Ovary (tissue), 9 donors: Measurements from ENCODE around the gene ABLIM2. TPM values are rescaled to one million over a fixed set of nuclear protein-coding genes. Genes with fewer than 3 reads are reported as not detected.

Experiments
- DNase-seq, 5 donors: peaks; one replicate each; pipeline ENCODE4 v3.0.0-alpha.2; 2019 to 2020
- H3K27ac ChIP-seq, 2 donors: fragments of 200-600 bp; one replicate each; pipeline versions ENCODE4 v1.5.1 to v1.8.0; 2019 to 2022
- H3K27me3 ChIP-seq: fragments of 200-600 bp; one replicate; pipeline ENCODE4 v1.8.0; 2022
- H3K36me3 ChIP-seq: fragments of 200-600 bp; sonication (generic); one replicate; pipeline ENCODE4 v1.5.1; 2019
- H3K4me1 ChIP-seq: one replicate; pipeline ENCODE4 v1.8.1; 2013; ENCODE audit warnings: mild to moderate bottlenecking, moderate library complexity; ENCODE audit not compliant: insufficient read depth
- H3K4me3 ChIP-seq: fragments of 200-600 bp; sonication (generic); one replicate; pipeline ENCODE4 v1.5.1; 2017
- H3K9me3 ChIP-seq, 2 donors: fragments of 200-600 bp in 1 of 2; sonication (generic) in 1 of 2; one replicate each; pipeline versions ENCODE4 v1.5.1 to v1.8.1; 2013 to 2019; ENCODE audit warnings: mild to moderate bottlenecking in 1 of 2, moderate library complexity in 1 of 2
- EP300 ChIP-seq: sonication (generic); formaldehyde crosslinking; IDR thresholded peaks from one replicate; pipeline ENCODE4 v1.6.1; 2017; ENCODE audit warnings: antibody characterized with exemption
- POLR2A ChIP-seq: fragments of 450-650 bp; IDR thresholded peaks from one replicate; pipeline ENCODE4 v1.6.1; 2017; ENCODE audit warnings: antibody characterized with exemption, mild to moderate bottlenecking, moderate library complexity
- WGBS, 3 donors: extraction: QIAGEN DNeasy Blood & Tissue Kit in 1 of 3; methylation state at CpG; one replicate each; pipeline versions ENCODE4 v1.1.5 to v1.1.7; 2013 to 2017; 5-methylcytosine and 5-hydroxymethylcytosine counted together
- intact Hi-C, 4 donors: fragments of 100-400 bp; cut with DNase I; formaldehyde crosslinking; loops; one replicate each; pipeline versions ENCODE4 v1.11.0 to v1.15.1; 2022 to 2023
- polyA plus RNA-seq, 2 donors: library from polyadenylated mRNA; stranded (reverse); fragments of 200-250 nt in 1 of 2; fragments of 350-450 nt in 1 of 2; fragmentation: Illumina TruSeq in 1 of 2; extraction: RNeasy Lipid Tissue Mini Kit (QIAGEN cat#74804) in 1 of 2; gene quantifications; one replicate each; pipeline ENCODE4 v1.2.3, GENCODE V29; 2013 to 2014
- total RNA-seq, 7 donors: library from RNA; depleted of rRNA in 2 of 7; stranded (reverse); fragments of >200 nt in 2 of 7; fragmentation: NEBNext Ultra II Directional in 3 of 7; extraction: Animal tissue kit (Norgen Biotek cat#: 25700) in 3 of 7; gene quantifications; one replicate each; pipeline versions ENCODE4 v1.1.0 to v1.2.4, GENCODE V29; 2016 to 2023
- TF ChIP-seq, protein P1 (sequence below), 3 donors: fragments of 450-650 bp in 2 of 3; fragments of 200-600 bp in 1 of 3; IDR thresholded peaks; one replicate each; pipeline versions ENCODE4 v1.5.1 to v1.8.0; 2016 to 2022; ENCODE audit warnings: antibody characterized with exemption in 3 of 3, mild to moderate bottlenecking in 1 of 3
- donor health status: DM: no; HTN: no; CAD: no; lungs with moderate emphysema.
- donor health status: DM: no; HTN: no; CAD: no.
- donor health status: Bipolar disorder and iron deficiency.
- donor health status: DM: yes; HTN: yes; CAD: no.
- donor health status: DM: no; HTN: no; CAD: no.
- donor health status: DM: yes; HTN: yes; CAD: no.

The ABLIM2 gene
- total and polyA plus RNA-seq, 9 donors = 0.81 to 7.9 (median 2.1) TPM

DNA sequence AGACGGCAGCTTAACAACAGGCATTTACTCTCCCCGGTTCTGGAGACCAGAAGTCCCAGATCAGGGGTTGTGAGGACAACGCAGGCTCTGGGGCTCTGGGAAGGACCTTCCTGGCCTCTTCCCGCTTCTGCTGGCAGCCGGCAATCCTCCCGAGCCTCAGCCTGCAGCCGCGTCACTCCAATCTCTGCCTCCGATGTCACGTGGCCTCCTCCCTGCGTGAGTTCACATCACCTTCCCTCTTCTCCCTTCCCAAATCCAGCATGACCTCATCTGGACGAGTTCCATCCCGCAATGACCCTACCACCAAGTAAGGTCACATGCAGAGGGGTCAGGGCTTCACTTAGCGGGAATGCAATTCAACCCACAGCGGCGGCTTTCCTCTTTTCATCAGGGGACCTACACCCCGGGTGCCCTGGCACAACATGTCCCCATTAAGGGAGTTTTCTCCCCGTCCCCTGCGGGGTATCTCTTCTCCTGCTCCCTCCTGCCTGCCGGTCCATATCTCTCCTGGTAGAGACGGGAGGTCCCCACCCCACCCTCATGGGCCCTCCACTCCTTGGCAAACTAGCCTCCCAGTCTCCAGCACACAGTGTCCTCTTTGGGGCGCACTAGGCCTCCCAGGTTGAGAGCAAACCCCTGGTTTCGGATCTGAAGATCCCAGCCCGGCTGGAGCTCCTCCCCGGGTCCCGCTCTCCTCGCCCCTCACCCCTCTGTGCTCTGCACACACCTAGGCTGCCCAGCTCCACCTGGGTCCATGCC is 25.5 kb downstream of the ABLIM2 start:
- H3K4me1 ChIP-seq = no peaks in the 10 kb centered on the region
- H3K4me3 ChIP-seq = no peak overlapping the region
- DNase-seq = no peak
- TF ChIP-seq POLR2A (no peak), EP300 (no peak)
- TF ChIP-seq, protein P1, sequence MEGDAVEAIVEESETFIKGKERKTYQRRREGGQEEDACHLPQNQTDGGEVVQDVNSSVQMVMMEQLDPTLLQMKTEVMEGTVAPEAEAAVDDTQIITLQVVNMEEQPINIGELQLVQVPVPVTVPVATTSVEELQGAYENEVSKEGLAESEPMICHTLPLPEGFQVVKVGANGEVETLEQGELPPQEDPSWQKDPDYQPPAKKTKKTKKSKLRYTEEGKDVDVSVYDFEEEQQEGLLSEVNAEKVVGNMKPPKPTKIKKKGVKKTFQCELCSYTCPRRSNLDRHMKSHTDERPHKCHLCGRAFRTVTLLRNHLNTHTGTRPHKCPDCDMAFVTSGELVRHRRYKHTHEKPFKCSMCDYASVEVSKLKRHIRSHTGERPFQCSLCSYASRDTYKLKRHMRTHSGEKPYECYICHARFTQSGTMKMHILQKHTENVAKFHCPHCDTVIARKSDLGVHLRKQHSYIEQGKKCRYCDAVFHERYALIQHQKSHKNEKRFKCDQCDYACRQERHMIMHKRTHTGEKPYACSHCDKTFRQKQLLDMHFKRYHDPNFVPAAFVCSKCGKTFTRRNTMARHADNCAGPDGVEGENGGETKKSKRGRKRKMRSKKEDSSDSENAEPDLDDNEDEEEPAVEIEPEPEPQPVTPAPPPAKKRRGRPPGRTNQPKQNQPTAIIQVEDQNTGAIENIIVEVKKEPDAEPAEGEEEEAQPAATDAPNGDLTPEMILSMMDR (IDR thresholded peaks at IDR 0.05) = no peak
- no peak overlapping the region for H3K27ac ChIP-seq
- intact Hi-C loops = no loop called here
- H3K9me3 ChIP-seq = no peaks in the 10 kb centered on the region
- no peaks in the 10 kb centered on the region for H3K27me3 ChIP-seq
- WGBS, 3 donors = 66 to 75% (median 71%) methylated on average over 27 of the region's 27 CpGs
- no peaks in the 10 kb centered on the region for H3K36me3 ChIP-seq

DNA sequence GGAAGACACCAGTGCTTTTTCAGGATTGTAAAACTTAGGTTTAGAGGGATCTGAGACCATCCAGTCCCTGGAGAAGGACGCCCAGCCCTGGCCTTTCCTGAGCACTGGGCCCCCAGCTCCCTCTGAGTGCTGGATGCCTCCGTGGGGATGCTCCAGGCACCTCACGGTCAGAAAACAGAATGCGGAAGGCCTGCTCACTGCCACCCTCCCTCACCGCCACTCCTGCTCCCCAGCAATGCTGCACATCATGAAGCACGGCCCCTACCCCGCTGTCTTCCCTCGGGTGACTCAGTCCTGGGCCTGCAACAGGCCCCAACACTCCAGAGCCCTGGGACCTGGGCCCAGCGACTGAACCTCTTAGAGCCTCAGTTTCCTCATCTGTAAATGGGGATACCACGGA is 26.2 kb downstream of the ABLIM2 start:
- WGBS, 3 donors = 81 to 89% (median 83%) methylated on average over 10 of the region's 10 CpGs
- no peak overlapping the region for H3K4me3 ChIP-seq
- intact Hi-C loops = no loop called here
- DNase-seq = no peak
- no peak for TF ChIP-seq POLR2A
- TF ChIP-seq, protein P1 (IDR thresholded peaks at IDR 0.05) = no peak
- no peak for TF ChIP-seq EP300
- no peaks in the 10 kb centered on the region for H3K36me3 ChIP-seq
- H3K4me1 ChIP-seq = no peaks in the 10 kb centered on the region
- no peaks in the 10 kb centered on the region for H3K9me3 ChIP-seq
- no peak overlapping the region for H3K27ac ChIP-seq
- no peaks in the 10 kb centered on the region for H3K27me3 ChIP-seq

DNA sequence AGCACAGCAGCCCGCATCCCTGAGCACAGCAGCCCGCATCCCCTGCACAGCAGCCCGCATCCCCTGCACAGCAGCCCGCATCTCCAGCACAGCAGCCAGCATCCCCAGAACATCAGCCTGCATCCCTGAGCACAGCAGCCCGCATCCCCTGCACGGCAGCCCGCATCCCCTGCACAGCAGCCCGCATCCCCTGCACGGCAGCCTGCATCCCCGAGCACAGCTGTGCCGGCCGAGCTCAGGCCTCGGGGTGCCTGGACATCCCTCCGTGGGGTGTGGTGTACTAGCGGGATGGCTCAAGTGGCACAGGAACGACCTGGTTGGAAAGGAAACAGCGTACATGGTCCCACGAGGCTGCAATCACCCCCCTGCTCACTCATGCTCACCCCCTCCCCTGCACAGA is 26.8 kb downstream of the ABLIM2 start:
- no peaks in the 10 kb centered on the region for H3K27me3 ChIP-seq
- H3K9me3 ChIP-seq = no peaks in the 10 kb centered on the region
- intact Hi-C loops = no loop called here
- no peaks in the 10 kb centered on the region for H3K4me1 ChIP-seq
- WGBS, 3 donors = 82 to 85% (median 83%) methylated on average over 18 of the region's 18 CpGs
- DNase-seq = no peak
- H3K36me3 ChIP-seq = no peaks in the 10 kb centered on the region
- no peak overlapping the region for H3K27ac ChIP-seq
- TF ChIP-seq POLR2A = no peak
- no peak for TF ChIP-seq EP300
- TF ChIP-seq, protein P1 (IDR thresholded peaks at IDR 0.05) = no peak
- no peak overlapping the region for H3K4me3 ChIP-seq

DNA sequence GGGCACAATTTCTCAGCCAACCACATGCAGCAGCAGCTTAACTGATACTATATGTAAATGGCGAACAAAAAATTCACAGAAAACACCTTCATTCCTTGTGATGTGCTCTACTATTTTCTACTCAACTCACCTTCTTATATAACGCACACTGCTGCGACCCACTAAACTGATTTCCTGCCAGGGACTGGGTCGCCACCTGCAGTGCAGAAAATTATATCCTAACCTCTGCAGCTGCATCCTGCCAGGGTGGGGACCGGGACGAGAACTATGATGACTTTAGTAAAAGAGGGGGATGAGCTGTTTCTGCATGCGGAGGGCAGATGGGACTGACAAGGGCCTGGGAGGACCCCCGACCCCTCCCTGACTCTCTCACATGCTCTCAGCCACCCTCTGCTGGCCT is 27.4 kb downstream of the ABLIM2 start:
- Histone ChIP-seq H3K9me3 (no peaks in the 10 kb centered on the region), H3K27me3 (no peaks in the 10 kb centered on the region), H3K27ac (no peak overlapping the region), H3K4me1 (no peaks in the 10 kb centered on the region), H3K36me3 (no peaks in the 10 kb centered on the region), H3K4me3 (no peak overlapping the region)
- TF ChIP-seq, protein P1 (IDR thresholded peaks at IDR 0.05) = no peak
- no peak for TF ChIP-seq EP300
- TF ChIP-seq POLR2A = no peak
- no peak for DNase-seq
- intact Hi-C loops = no loop called here
- WGBS, 3 donors = 67 to 80% (median 79%) methylated on average over 8 of the region's 8 CpGs
